Cardiac muscle cell (in vitro differentiated cells and primary cell): ENCODE data around the gene NR6A1. TPM values are rescaled to one million over a fixed set of nuclear protein-coding genes. Genes with fewer than 3 reads are reported as not detected.

ENCODE experiments used
- DNase-seq, 2 donors: peaks; one replicate each; pipeline versions ENCODE4 v3.0.0 to v3.0.0-alpha.2; 2010 to 2017; ENCODE audit warnings: low read depth in 1 of 2, low spot score in 1 of 2
- H3K27ac ChIP-seq: fragments of 200-600 bp; sonication (generic); 2 replicates; pipeline ENCODE4 v1.5.1; 2016
- H3K27me3 ChIP-seq: fragments of 200-600 bp; sonication (generic); 2 replicates; pipeline ENCODE4 v1.6.0; 2016; ENCODE audit warnings: control low read depth
- H3K36me3 ChIP-seq: fragments of 200-600 bp; sonication (generic); 2 replicates; pipeline ENCODE4 v1.5.1; 2016; ENCODE audit warnings: control low read depth
- H3K4me1 ChIP-seq: fragments of 200-600 bp; sonication (generic); 2 replicates; pipeline ENCODE4 v1.8.1; 2017; ENCODE audit warnings: low read depth, mild to moderate bottlenecking, mixed run types
- H3K4me3 ChIP-seq: fragments of 200-600 bp; sonication (generic); 2 replicates; pipeline ENCODE4 v1.5.1; 2016; ENCODE audit warnings: mild to moderate bottlenecking
- H3K9me3 ChIP-seq: fragments of 200-600 bp; sonication (generic); 2 replicates; pipeline ENCODE4 v1.5.1; 2017; ENCODE audit warnings: low read depth, mild to moderate bottlenecking, control low read depth
- CTCF ChIP-seq: IDR thresholded peaks from 2 replicates; pipeline ENCODE4 v1.5.1; 2012; ENCODE audit warnings: low read depth, mild to moderate bottlenecking, low read length
- polyA plus RNA-seq: library from polyadenylated mRNA; unstranded; fragments of >200 nt; fragmentation: Nextera tagmentation; extraction: Ambion mirVana; gene quantifications from 2 replicates; pipeline ENCODE4 v1.2.1, GENCODE V29; 2016
- total RNA-seq: library from RNA; depleted of rRNA; stranded (reverse); fragments of >200 nt; gene quantifications from 2 replicates; pipeline ENCODE4 v1.2.3, GENCODE V29; 2016

NR6A1 gene
- total and polyA plus RNA-seq, 2 experiments from 2014 or later, result 3.2 to 19.8 TPM

DNA sequence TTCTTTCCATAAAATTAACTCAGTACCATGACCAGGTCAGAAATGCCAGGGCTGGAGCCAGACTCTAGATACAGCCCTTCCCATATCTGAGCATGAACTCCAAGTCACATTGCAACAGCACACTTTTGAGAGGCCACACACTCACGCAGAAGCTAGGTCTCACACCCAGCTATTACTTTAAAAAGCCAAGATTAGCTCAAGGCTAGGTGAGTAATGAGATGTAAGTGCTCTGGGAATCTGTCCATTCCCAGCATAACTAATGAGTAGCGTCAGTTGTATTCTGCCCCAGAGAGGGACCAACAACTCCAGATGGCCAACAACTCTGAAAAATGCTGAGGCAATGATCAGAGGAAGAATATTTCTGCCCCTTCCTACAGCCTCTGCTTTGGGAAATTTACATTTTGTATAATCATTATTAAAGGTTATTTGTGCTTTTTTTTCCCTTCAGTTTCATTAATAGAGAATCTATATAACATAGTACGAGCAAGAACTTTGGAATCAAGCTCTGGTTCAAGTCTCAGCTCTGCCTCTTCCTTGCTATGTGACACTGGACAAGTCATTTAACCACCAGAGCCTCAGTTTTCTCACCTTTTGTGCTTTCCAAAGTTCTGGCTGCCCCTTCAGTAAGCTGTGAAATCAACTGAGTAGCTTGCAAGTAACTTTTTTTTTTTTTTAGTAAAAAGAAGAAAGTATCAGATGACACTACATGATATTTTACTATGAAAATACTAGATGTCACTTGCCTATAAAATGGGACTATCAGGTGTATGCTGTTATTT, 118.3 kb downstream of the NR6A1 start:
- no peaks in the 10 kb centered on the region for H3K36me3 ChIP-seq
- no peaks in the 10 kb centered on the region for H3K27me3 ChIP-seq
- TF ChIP-seq CTCF, result no peak
- H3K4me3 ChIP-seq, result no peak overlapping the region
- H3K9me3 ChIP-seq, result no peaks in the 10 kb centered on the region
- H3K4me1 ChIP-seq, result peaks cover 23% of the 10 kb centered on the region
- peak; percentile 60 to 67 for DNase-seq
- H3K27ac ChIP-seq, result peak overlapping the region; percentile 77

- Histone ChIP-seq H3K27me3 (no peaks in the 10 kb centered on the region), H3K4me3 (no peak overlapping the region), H3K36me3 (no peaks in the 10 kb centered on the region), H3K9me3 (no peaks in the 10 kb centered on the region), H3K4me1 (peaks cover 17% of the 10 kb centered on the region), H3K27ac (peak overlapping the region; percentile 77)
- no peak for TF ChIP-seq CTCF
- no peak for DNase-seq
Observed at GRCh38 chr9:124652203-124652602, 118.9 kb downstream of the NR6A1 start.

DNA sequence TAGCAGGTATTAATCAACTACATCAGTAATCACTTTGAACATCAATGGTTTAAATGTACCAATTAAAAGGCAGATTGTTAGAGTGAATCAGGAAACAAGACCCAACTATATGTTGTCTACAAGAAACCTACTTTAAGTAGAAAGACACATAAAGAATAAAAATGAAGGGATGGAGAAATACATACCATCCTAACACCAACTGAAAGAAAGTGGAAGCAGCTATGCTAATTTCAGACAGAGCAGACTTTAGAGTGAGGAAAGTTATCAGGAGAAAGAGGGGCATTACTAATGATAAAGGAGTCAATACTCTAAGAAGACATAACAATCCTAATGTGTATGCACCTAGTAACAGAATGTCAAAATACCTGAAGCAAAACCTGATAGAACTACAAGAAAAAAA, 125.8 kb downstream of the NR6A1 start:
- Histone ChIP-seq H3K9me3 (no peaks in the 10 kb centered on the region), H3K36me3 (no peaks in the 10 kb centered on the region), H3K27ac (no peak overlapping the region), H3K4me3 (no peak overlapping the region), H3K27me3 (no peaks in the 10 kb centered on the region), H3K4me1 (no peaks in the 10 kb centered on the region)
- no peak for TF ChIP-seq CTCF
- no peak for DNase-seq

- DNase-seq, result no peak
- Histone ChIP-seq H3K4me3 (no peak overlapping the region), H3K27ac (no peak overlapping the region), H3K9me3 (no peaks in the 10 kb centered on the region), H3K36me3 (no peaks in the 10 kb centered on the region), H3K4me1 (no peaks in the 10 kb centered on the region), H3K27me3 (no peaks in the 10 kb centered on the region)
- TF ChIP-seq CTCF, result no peak
Observed at GRCh38 chr9:124639637-124640036, 131.5 kb downstream of the NR6A1 start.

GRCh38 chr9:124635285-124635684, 135.8 kb downstream of the NR6A1 start:
- DNase-seq, result no peak
- Histone ChIP-seq H3K27me3 (no peaks in the 10 kb centered on the region), H3K27ac (no peak overlapping the region), H3K4me3 (no peak overlapping the region), H3K4me1 (no peaks in the 10 kb centered on the region), H3K36me3 (no peaks in the 10 kb centered on the region), H3K9me3 (no peaks in the 10 kb centered on the region)
- no peak for TF ChIP-seq CTCF
